LNCaP clone FGC (cell line): ENCODE data around the gene IL19.

ENCODE experiments used
- DNase-seq: peaks from one replicate; pipeline ENCODE4 v3.0.0-alpha.2; 2011; ENCODE audit warnings: low read depth
- H3K4me3 ChIP-seq: 2 replicates; pipeline ENCODE4 v1.5.1; 2011; ENCODE audit warnings: mild to moderate bottlenecking, low read depth, low read length, control low read depth
- TF ChIP-seq, protein P1 (sequence below): IDR thresholded peaks from 2 replicates; pipeline ENCODE4 v1.5.1; 2012; ENCODE audit warnings: mild to moderate bottlenecking; ENCODE audit not compliant: control insufficient read depth, insufficient read depth; ENCODE audit errors: extremely low read depth

The IL19 gene

DNA sequence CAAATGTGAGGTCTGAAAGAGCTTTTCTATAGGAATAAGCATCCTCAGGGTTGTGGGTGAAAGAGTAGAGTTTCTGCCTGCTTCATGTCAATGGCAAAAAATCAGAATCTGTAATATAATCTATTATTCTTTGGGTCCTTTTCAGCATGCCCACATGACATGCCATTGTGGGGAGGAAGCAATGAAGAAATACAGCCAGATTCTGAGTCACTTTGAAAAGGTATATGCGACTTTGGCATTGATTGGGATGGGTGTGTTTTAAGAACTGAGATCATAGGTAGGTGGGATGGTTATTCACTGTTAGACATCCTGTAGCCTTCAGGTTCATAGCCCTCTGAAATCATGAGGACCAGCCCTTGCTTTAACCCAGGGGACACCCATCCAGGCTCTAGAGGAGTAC, 96.7 kb downstream of the IL19 start:
- no peak overlapping the region for H3K4me3 ChIP-seq
- DNase-seq: no peak
- TF ChIP-seq, protein P1, sequence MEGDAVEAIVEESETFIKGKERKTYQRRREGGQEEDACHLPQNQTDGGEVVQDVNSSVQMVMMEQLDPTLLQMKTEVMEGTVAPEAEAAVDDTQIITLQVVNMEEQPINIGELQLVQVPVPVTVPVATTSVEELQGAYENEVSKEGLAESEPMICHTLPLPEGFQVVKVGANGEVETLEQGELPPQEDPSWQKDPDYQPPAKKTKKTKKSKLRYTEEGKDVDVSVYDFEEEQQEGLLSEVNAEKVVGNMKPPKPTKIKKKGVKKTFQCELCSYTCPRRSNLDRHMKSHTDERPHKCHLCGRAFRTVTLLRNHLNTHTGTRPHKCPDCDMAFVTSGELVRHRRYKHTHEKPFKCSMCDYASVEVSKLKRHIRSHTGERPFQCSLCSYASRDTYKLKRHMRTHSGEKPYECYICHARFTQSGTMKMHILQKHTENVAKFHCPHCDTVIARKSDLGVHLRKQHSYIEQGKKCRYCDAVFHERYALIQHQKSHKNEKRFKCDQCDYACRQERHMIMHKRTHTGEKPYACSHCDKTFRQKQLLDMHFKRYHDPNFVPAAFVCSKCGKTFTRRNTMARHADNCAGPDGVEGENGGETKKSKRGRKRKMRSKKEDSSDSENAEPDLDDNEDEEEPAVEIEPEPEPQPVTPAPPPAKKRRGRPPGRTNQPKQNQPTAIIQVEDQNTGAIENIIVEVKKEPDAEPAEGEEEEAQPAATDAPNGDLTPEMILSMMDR: no peak

DNA sequence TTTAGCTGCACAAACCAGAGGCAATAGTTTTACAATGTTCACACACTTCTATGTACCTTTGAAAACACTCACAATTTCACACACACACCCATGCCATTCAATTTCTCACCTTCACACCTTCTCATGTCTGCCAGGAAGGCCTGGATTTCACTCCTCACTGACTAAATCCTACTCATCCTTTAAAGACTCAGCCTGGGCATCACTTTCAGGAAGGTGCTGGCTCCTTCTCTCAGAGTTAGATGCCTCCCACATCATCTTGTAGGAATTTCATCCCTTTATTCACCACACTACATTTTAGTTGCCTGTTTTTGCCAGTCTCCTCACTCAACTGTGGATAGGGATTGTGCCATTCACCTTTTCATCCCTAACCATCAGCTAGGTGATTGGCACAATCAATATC, 97.1 kb downstream of the IL19 start:
- no peak for DNase-seq
- H3K4me3 ChIP-seq: no peak overlapping the region
- TF ChIP-seq, protein P1: no peak

DNA sequence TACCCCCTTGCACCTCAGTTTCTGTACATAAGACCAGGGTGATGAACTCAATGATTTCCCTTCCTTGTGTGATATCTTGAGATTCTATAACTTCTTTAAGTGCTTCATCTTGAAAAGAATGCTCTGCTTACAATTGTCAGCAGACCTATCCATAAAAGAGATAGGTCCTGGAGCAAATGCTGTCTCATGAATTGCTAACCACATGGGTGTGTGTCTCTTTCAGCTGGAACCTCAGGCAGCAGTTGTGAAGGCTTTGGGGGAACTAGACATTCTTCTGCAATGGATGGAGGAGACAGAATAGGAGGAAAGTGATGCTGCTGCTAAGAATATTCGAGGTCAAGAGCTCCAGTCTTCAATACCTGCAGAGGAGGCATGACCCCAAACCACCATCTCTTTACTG, 97.7 kb downstream of the IL19 start:
- H3K4me3 ChIP-seq: no peak overlapping the region
- DNase-seq: no peak
- TF ChIP-seq, protein P1: no peak

DNA sequence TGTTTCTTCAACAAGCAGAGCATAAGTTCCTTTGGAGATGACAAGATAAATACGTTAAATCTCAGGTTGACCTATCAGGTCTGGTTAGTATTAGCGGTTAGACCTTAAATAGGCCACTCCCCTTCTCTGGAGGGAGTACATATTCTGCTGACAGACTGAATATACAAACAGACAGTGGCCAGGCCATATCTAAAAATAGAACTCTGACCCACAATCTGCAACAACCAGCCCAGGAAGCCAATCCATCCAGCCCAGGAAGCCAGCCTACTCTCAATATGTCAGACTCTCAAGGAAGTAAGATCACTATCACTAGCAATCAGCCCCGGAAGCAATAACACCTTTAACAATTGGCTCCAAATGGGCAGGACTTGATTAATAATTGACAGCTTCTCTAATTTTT, 101.6 kb downstream of the IL19 start:
- H3K4me3 ChIP-seq: no peak overlapping the region
- peak; percentile 22 for DNase-seq
- TF ChIP-seq, protein P1: no peak

DNA sequence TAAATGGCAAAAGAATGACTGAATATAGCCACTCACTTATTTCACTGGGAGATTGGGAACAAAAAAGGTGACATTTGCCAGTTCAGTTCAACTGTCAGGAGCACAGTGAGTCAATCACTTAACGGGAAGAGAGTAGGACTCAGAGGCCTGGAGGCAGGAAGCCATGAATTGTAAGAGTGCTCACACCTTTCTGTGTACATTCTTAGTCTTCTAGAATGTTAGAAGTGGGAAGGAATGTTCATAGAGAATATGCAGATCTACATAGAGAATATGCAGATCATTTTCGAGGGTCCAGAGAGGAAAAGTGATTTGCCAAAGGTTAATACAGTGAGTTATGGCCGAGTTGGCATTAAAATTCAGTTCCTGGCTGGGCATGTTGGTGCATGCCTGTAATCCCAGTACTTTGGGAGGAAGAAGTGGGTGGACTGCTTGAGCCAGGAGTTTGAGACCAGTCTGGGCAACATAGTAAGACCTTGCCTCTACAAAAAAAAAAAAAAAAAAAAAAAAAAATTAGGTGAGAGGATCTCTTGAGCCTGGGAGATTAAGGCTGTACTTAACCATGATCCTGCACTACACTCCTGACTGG, 103.1 kb downstream of the IL19 start:
- DNase-seq: no peak
- TF ChIP-seq, protein P1: no peak
- no peak overlapping the region for H3K4me3 ChIP-seq

DNA sequence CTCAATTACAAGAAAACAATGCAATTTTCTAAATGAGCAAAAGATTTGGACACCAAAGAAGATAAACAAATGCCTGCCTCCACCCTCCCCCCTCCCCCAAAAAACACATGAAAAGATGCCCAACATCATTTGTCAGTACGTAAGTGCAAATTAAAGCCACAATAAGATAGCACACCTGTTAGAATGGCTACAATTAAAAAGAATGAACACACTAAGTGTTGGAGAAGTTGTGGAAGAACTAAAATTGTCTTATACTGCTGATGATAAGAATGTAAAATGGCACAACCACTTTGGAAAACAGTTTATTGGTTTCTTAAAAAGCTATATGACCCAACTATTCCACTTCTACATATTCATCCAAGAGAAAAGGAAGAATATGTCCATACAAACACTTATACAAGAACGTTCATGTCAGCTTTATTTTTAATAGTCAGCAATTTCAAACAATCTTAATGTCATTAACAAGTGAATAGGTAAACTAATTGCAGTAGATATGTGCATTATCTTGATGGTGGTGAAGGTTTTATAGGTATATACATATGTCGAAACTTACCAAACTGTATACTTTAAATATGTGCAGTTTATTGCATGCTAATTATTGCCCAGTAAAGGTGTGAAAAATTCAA, 105.3 kb downstream of the IL19 start:
- TF ChIP-seq, protein P1: no peak
- no peak for DNase-seq
- H3K4me3 ChIP-seq: no peak overlapping the region

DNA sequence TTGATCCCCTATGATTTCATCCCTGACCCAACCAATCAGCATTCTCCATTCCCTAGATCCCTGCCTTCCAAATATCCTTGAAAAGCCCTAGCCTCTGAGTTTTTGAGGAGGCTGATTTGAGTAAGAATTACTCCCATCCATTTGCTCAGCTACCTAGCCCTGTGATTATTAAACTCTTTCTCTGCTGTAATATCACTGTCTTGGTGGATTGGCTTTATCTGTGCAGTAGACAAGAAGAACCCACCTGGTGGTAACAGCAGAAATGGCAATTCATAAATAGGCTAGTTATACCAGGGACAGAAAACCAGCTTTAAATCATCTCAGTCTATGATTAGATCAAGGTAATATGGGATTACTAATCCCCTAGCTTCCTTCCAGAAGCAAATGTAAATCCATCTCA, 107.9 kb downstream of the IL19 start:
- DNase-seq: no peak
- TF ChIP-seq, protein P1: no peak
- H3K4me3 ChIP-seq: no peak overlapping the region
